Adrenal gland (tissue), 5 donors: ENCODE measurements around the gene OLIG3.

Source experiments
- CTCF ChIP-seq, 6 experiments: fragments of 450-650 bp in 4 of 6; fragments of 200-600 bp in 2 of 6; sonication (generic) in 1 of 6; IDR thresholded peaks; 1 replicate in 5 of 6; 2 replicates in 1 of 6; pipeline versions ENCODE4 v1.5.1 to v1.8.0; 2016 to 2021; ENCODE audit warnings: antibody characterized with exemption in 6 of 6, mild to moderate bottlenecking in 2 of 6, moderate library complexity in 1 of 6
- POLR2A ChIP-seq, 2 donors: fragments of 450-650 bp; IDR thresholded peaks; one replicate each; pipeline ENCODE4 v1.6.1; 2017; ENCODE audit warnings: antibody characterized with exemption in 2 of 2, mild to moderate bottlenecking in 2 of 2, moderate library complexity in 1 of 2
- donor health status: DM: no; HTN: no; CAD: no.

DNA sequence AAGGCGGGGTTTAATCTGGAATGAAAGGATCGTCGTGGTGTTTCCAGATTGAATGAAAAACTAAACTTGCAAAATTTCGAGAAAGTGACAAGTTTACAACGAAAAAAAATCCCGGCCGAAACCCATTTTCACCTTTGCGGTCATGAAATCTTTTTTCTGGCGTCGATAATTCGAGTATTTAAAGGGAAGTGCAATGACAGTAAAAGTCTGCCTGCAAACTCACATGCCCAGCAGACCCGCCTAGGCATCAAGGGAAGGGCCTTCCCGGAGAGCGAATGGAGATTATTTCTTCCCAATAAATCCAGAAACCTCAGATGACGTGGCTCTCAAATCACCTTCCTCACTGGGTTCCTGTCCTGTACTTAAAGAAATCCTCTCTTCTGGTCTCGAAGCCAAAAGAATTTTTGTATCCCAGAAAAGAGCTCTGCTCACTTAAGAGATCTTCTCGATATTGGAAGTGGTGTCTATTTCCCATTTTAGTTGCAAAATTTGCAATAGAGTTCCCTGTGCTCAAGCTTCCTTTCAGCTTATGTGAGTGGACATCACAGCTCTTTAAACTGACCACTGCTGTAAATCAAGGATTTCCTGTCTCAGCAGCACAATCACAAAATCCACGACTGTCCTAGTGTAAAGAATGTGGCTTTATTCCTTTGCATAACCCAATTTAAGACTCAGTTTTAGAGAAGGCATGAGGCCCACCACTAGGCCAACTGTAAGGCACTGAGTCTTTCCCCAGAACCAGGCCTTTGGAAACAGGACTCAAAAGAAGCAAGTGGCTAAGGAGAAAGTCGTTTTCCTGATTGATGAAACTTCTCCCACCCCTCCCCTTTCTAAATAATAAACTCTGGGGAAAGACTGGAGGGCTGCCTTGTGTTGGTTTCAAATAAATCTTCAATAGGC is 3.9 kb downstream of the OLIG3 start:
- TF ChIP-seq CTCF (IDR thresholded peaks at IDR 0.05) (no peak), POLR2A (IDR thresholded peaks at IDR 0.05) (no peak)
